CD4-positive, alpha-beta T cell treated with Interleukin-6 at 100 ng/mL for 8 hours (primary cell): ENCODE measurements around the gene CBLB.

Experiments used
- DNase-seq: peaks from one replicate; pipeline ENCODE4 v3.0.0-alpha.2; 2020; ENCODE audit warnings: mixed read lengths, low spot score

The CBLB gene

GRCh38 chr3:105616374-105617121 lies 252.3 kb downstream of the CBLB start:
- DNase-seq: no peak

DNA sequence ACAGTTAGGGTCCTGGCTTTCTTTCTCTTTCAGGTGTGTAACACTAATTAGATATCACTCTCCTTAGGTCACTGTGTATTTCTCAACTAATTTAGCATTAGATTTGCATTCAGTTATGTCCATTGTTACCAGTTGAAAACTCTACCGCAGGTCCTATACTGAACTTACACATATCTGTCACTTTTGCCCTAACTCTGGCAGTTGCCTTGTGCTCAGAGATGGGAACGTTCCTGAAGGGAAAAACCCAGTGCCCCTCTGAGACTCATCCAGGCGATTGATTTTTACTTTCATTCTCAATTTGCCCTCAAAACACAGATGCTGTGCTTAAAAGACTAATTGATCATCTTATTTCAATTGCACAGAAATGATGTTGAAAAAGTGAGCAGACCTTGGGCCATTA lies 253.0 kb downstream of the CBLB start:
- DNase-seq: no peak

DNA sequence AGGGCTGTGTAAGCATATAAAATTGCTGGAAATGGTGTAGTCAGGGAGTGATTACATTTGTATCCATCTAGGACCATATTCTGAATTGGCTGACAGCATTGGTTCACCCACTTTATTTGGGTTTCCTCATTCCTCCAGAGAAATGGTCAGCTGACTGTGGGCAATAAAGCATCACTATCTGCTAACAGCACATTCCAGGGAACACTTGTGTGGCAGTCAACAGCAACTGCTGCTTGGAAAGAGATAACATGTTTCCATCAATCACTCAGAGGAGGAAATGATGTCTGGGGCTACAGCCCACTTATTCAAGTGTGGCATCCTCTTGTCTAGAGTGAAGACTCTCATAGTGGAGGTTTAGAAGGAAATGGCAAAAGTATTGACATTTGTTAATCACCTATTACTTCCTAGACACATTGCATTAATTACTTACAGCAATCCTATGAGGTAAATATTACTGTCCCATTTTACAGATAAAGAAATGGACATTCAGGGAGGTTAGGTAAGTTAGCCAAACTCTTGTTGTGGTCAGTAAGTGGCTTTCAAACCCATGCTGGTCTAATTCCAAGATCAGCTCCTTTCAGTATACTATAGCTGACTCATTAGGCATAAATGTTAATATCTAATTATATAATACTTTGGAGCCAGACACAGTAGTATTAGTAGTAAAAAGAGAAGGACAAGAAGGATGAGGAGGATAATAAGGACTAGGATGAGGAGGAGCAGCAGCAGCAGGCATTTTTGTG lies 254.4 kb downstream of the CBLB start:
- no peak for DNase-seq

DNA sequence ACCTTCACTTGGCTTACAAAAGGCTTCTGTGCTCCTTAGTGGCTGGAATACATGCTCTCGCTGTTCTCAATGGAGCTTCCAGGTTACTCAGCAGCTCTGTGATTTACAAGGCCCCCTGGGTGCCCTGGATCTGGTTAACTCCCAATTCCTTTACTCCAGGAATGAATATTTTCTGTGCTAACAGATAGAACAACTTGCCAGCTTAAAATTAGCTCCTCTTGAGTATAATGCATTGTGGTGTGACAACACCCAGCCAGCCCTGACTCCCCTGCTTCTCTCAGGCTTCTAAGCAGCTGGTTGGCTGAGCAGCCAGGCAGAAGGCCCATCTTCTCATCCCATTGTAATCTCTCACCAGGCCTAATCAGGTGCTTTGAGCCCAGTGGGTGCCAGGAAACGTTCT lies 255.7 kb downstream of the CBLB start:
- no peak for DNase-seq

- DNase-seq: no peak
Measured at GRCh38 chr3:105611304-105612192, 257.3 kb downstream of the CBLB start.

GRCh38 chr3:105610473-105610872 lies 258.3 kb downstream of the CBLB start:
- no peak for DNase-seq

DNA sequence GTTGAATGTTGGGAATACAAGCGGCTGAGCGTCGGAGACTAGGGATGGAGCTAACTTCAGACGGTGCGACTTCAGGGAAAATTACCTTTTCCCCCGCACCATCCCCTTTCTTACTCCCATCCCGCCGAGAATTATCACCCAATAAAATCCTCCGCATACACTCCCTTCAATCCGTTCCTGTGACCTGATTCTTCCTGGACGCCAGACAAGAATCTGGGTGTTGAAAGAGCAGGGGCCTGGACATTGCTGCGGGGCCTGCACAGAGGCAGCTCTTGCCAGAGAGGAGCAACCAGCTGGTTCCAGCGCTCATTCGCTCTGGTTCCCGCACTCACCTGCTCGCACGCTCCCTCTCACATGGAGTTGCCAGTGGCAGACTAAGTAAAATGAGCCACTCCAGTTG lies 260.2 kb downstream of the CBLB start:
- no peak for DNase-seq

DNA sequence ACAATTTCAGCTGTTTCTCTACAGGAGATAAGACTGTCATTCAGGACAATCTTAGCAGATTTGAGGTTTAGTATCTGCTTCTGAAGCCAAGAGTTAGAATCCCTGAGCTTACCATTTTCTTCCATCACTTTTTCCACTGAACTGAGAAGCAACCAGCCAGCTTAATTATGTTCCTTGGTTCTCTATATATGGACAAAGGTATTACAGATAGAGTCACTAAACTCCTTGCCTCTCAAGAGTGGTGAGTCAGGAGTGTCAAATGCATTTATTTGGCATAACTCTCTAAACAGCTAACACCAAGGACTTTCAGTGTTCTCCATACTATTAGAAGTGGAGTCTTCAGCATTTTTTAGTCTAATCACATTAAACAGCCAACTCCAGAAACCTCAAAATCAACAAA lies 262.8 kb downstream of the CBLB start:
- DNase-seq: no peak
